Measurements from ENCODE around the gene RTP2. TPM values are rescaled to one million over a fixed set of nuclear protein-coding genes. Genes with fewer than 3 reads are reported as not detected.
"Not testable (repeated sequence)": the region's sequence is repeated elsewhere in the genome, so short reads cannot be mapped to it uniquely, and the experiment has no call there.

Gene RTP2
- polyA plus RNA-seq, 1 donor = not detected

- H3K36me3 ChIP-seq (ENCODE audit: control insufficient read depth, insufficient read depth, low read length) = no peaks in the 10 kb centered on the region
- H3K4me1 ChIP-seq (ENCODE audit: control insufficient read depth, insufficient read depth, low read length) = no peaks in the 10 kb centered on the region
- no peaks in the 10 kb centered on the region for H3K9me3 ChIP-seq (ENCODE audit: control insufficient read depth, low read depth, low read length)
- no peak for DNase-seq
- WGBS (ENCODE audit: insufficient coverage, low lambda C conversion rate) = 100% methylated on average over 1 of the region's 5 CpGs
- H3K27me3 ChIP-seq (ENCODE audit: control insufficient read depth, insufficient read depth, low read length) = no peaks in the 10 kb centered on the region
- H3K4me3 ChIP-seq (ENCODE audit: low read length) = no peak overlapping the region
- no peak overlapping the region for H3K27ac ChIP-seq (ENCODE audit: low read length)
Measured at GRCh38 chr3:187686621-187687273, 15.6 kb downstream of the RTP2 start.

GRCh38 chr3:187685948-187686347, 16.4 kb downstream of the RTP2 start:
- Histone ChIP-seq H3K4me3 (ENCODE audit: low read length) (no peak overlapping the region), H3K4me1 (ENCODE audit: control insufficient read depth, insufficient read depth, low read length) (no peaks in the 10 kb centered on the region), H3K27me3 (ENCODE audit: control insufficient read depth, insufficient read depth, low read length) (no peaks in the 10 kb centered on the region), H3K27ac (ENCODE audit: low read length) (no peak overlapping the region), H3K9me3 (ENCODE audit: control insufficient read depth, low read depth, low read length) (no peaks in the 10 kb centered on the region), H3K36me3 (ENCODE audit: control insufficient read depth, insufficient read depth, low read length) (no peaks in the 10 kb centered on the region)
- 100% methylated on average over 1 of the region's 7 CpGs for WGBS (ENCODE audit: insufficient coverage, low lambda C conversion rate)
- DNase-seq = no peak

DNA sequence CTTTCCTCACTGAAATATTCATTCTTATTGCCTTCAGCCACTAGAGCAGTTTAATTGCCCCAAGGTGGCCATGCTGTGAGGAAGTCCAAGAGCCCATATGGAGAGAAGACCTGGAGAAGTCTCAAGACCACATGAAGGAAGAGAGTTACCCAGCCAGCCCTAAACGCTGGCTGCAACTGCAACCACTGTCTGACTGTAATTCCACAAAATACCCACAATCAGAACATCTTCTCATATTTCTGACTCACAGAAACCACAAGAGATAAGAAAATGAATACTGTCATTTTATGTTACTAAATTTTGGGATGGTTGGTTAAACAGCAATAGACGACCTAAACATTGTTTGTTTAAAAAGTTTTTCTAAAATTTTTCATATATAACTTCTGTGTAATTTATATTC, 17.5 kb downstream of the RTP2 start:
- no peaks in the 10 kb centered on the region for H3K9me3 ChIP-seq (ENCODE audit: control insufficient read depth, low read depth, low read length)
- no peak overlapping the region for H3K27ac ChIP-seq (ENCODE audit: low read length)
- WGBS (ENCODE audit: insufficient coverage, low lambda C conversion rate) = 83% methylated on average over 1 of the region's 2 CpGs
- no peaks in the 10 kb centered on the region for H3K4me1 ChIP-seq (ENCODE audit: control insufficient read depth, insufficient read depth, low read length)
- H3K36me3 ChIP-seq (ENCODE audit: control insufficient read depth, insufficient read depth, low read length) = no peaks in the 10 kb centered on the region
- H3K4me3 ChIP-seq (ENCODE audit: low read length) = no peak overlapping the region
- no peak for DNase-seq
- H3K27me3 ChIP-seq (ENCODE audit: control insufficient read depth, insufficient read depth, low read length) = no peaks in the 10 kb centered on the region

- Histone ChIP-seq H3K9me3 (ENCODE audit: control insufficient read depth, low read depth, low read length) (no peaks in the 10 kb centered on the region), H3K4me1 (ENCODE audit: control insufficient read depth, insufficient read depth, low read length) (no peaks in the 10 kb centered on the region), H3K36me3 (ENCODE audit: control insufficient read depth, insufficient read depth, low read length) (no peaks in the 10 kb centered on the region), H3K27ac (ENCODE audit: low read length) (no peak overlapping the region), H3K4me3 (ENCODE audit: low read length) (no peak overlapping the region), H3K27me3 (ENCODE audit: control insufficient read depth, insufficient read depth, low read length) (no peaks in the 10 kb centered on the region)
- WGBS (ENCODE audit: insufficient coverage, low lambda C conversion rate) = no CpG with 5 or more reads among the region's 1 CpG
- DNase-seq = no peak
Measured at GRCh38 chr3:187684444-187684843, 17.9 kb downstream of the RTP2 start.

DNA sequence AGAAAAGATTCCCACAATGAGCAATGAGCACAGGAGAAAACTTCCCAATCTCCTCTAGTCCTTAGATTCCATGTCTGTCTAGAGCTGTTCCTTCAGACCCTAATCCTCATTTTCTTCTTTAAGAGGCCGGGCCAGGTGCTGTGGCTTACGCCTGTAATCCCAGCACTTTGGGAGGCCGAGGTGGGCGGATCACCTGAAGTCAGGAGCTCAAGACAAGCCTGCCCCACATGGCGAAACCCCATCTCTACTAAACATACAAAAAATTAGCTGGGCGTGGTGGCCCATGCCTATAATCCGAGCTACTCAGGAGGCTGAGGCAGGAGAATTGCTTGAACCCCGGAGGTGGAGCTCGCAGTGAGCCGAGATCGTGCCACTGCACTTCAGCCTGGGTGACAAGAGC, 20.6 kb downstream of the RTP2 start:
- H3K4me1 ChIP-seq (ENCODE audit: control insufficient read depth, insufficient read depth, low read length); H3K27ac ChIP-seq (ENCODE audit: low read length); H3K4me3 ChIP-seq (ENCODE audit: low read length); H3K9me3 ChIP-seq (ENCODE audit: control insufficient read depth, low read depth, low read length); DNase-seq; H3K36me3 ChIP-seq (ENCODE audit: control insufficient read depth, insufficient read depth, low read length); H3K27me3 ChIP-seq (ENCODE audit: control insufficient read depth, insufficient read depth, low read length): not testable (repeated sequence)
- no CpG with 5 or more reads among the region's 11 CpGs for WGBS (ENCODE audit: insufficient coverage, low lambda C conversion rate)

DNA sequence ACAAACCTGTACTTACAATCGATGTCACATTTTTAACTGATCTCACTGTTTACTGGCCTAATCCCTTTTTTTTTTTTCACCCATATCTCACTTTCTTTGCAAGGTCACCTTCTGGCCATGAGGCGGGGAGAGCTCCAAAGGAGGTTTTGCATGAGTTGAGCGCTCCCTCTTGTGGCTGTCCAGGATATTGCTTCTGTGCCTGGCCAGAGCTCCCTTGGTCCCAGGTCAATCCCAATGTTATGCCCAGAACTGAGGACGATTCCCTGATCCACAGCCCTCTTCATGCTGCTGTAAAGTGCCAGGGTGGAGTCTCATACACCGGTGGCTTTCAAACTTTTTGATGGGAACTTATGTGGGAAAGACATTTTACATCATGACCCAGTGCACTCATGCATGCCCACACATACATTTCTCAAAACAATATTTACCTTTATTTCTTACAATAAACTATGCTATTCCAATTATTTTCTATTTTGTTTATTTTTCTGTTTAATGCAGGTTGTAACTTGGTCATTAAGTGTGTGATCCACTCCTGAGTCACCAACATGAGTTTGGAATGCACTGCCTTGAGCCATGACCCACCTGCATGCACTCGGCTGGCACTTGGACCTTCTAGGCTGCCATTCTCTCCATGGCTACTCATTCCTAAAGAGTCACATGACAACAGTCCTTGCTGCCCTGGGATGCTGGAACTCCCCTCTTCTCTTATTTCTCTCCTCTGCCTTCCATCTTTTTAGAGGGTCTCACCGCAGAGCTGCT, 22.5 kb downstream of the RTP2 start:
- 0% methylated on average over 1 of the region's 7 CpGs for WGBS (ENCODE audit: insufficient coverage, low lambda C conversion rate)
- H3K27me3 ChIP-seq (ENCODE audit: control insufficient read depth, insufficient read depth, low read length) = no peaks in the 10 kb centered on the region
- no peaks in the 10 kb centered on the region for H3K36me3 ChIP-seq (ENCODE audit: control insufficient read depth, insufficient read depth, low read length)
- H3K9me3 ChIP-seq (ENCODE audit: control insufficient read depth, low read depth, low read length) = no peaks in the 10 kb centered on the region
- no peaks in the 10 kb centered on the region for H3K4me1 ChIP-seq (ENCODE audit: control insufficient read depth, insufficient read depth, low read length)
- H3K27ac ChIP-seq (ENCODE audit: low read length) = no peak overlapping the region
- peak; percentile 50 to 67 for DNase-seq
- H3K4me3 ChIP-seq (ENCODE audit: low read length) = no peak overlapping the region

- Histone ChIP-seq H3K36me3 (ENCODE audit: control insufficient read depth, insufficient read depth, low read length) (no peaks in the 10 kb centered on the region), H3K4me1 (ENCODE audit: control insufficient read depth, insufficient read depth, low read length) (no peaks in the 10 kb centered on the region), H3K4me3 (ENCODE audit: low read length) (no peak overlapping the region), H3K9me3 (ENCODE audit: control insufficient read depth, low read depth, low read length) (no peaks in the 10 kb centered on the region), H3K27ac (ENCODE audit: low read length) (no peak overlapping the region), H3K27me3 (ENCODE audit: control insufficient read depth, insufficient read depth, low read length) (no peaks in the 10 kb centered on the region)
- no CpG with 5 or more reads among the region's 5 CpGs for WGBS (ENCODE audit: insufficient coverage, low lambda C conversion rate)
- DNase-seq = peak; percentile 26 to 28
Measured at GRCh38 chr3:187678726-187679268, 23.6 kb downstream of the RTP2 start.

- Histone ChIP-seq H3K27me3 (ENCODE audit: control insufficient read depth, insufficient read depth, low read length) (peaks cover 3% of the 10 kb centered on the region), H3K4me1 (ENCODE audit: control insufficient read depth, insufficient read depth, low read length) (no peaks in the 10 kb centered on the region), H3K9me3 (ENCODE audit: control insufficient read depth, low read depth, low read length) (no peaks in the 10 kb centered on the region), H3K36me3 (ENCODE audit: control insufficient read depth, insufficient read depth, low read length) (no peaks in the 10 kb centered on the region), H3K4me3 (ENCODE audit: low read length) (no peak overlapping the region), H3K27ac (ENCODE audit: low read length) (no peak overlapping the region)
- WGBS (ENCODE audit: insufficient coverage, low lambda C conversion rate) = 13% methylated on average over 1 of the region's 1 CpG
- DNase-seq = no peak
Measured at GRCh38 chr3:187677604-187678003, 24.8 kb downstream of the RTP2 start.

DNA sequence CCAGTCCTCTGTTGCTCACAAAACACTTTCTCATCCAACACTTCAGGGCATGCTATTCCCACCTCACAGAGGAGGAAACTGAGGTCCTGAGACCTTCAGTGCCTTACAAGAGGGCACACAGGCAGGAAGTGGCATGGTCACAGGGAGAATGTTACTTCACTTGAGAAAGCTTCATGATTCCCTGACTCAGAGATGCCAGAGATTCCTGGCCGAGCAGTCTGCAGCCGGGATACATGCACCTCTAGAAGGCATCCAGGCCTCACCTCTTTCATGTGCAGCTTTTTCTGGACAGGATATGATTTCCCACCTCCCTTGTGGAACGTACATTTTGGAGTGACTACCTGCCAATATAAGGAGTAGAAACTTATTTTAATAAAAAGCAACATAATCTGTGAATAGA, 29.3 kb downstream of the RTP2 start:
- H3K27me3 ChIP-seq (ENCODE audit: control insufficient read depth, insufficient read depth, low read length) = peaks cover 30% of the 10 kb centered on the region
- H3K4me1 ChIP-seq (ENCODE audit: control insufficient read depth, insufficient read depth, low read length) = no peaks in the 10 kb centered on the region
- DNase-seq = no peak
- 80% methylated on average over 1 of the region's 3 CpGs for WGBS (ENCODE audit: insufficient coverage, low lambda C conversion rate)
- no peak overlapping the region for H3K27ac ChIP-seq (ENCODE audit: low read length)
- H3K4me3 ChIP-seq (ENCODE audit: low read length) = no peak overlapping the region
- no peaks in the 10 kb centered on the region for H3K9me3 ChIP-seq (ENCODE audit: control insufficient read depth, low read depth, low read length)
- no peaks in the 10 kb centered on the region for H3K36me3 ChIP-seq (ENCODE audit: control insufficient read depth, insufficient read depth, low read length)

DNA sequence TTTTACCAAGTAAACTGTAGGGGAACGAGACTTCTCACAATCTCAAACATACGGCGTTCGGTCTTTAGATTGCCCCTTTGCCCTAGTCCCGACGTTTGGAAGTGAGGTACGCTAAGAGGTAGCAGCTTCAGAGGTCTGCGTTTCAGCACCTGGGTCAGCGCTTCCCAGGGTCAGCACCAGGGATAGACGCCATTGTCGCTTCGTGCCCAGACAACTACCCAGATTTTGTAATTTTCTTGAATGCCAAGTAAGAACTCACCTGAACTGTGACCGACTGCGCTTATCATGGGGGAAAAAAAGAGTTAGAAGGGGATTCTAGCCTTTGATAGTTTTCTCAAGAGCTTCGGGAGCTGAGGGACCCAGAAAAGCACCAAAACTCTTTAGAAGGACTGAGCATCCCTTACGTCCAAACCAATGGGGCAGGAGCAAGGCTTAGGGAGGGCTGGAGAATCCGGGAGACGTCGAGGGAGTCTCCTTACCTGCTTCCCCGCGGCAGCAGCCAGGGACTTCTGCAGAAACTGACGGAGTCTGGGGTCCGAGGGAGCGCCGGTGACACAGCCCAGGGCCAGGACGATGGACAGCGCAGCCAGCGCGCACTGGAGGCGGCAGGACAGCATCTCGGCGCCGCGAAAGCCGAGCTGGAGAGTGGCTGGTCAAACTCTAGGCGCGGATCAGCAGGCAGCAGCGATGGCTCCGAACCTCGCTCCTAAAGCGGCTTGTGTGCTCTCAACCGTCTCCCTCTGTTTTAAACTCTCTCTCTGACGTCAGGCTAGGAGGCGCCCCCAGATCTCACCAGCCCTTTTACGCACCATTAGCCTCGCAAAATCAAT, 32.5 kb downstream of the RTP2 start, which contains the start of gene SST:
SST (minus strand) TSS at position 720 of the 830 bp plus-strand sequence; CDS start at position 617, 103 bp downstream.
- Histone ChIP-seq H3K4me3 (ENCODE audit: low read length) (no peak within 1 kb of the TSS), H3K27me3 (ENCODE audit: control insufficient read depth, insufficient read depth, low read length) (peaks cover 30% of the 10 kb centered on the region), H3K36me3 (ENCODE audit: control insufficient read depth, insufficient read depth, low read length) (no peaks in the 10 kb centered on the region), H3K9me3 (ENCODE audit: control insufficient read depth, low read depth, low read length) (no peaks in the 10 kb centered on the region), H3K27ac (ENCODE audit: low read length) (no peak within 1 kb of the TSS), H3K4me1 (ENCODE audit: control insufficient read depth, insufficient read depth, low read length) (no peaks in the 10 kb centered on the region)
- 60% methylated on average over 1 of the region's 46 CpGs for WGBS (ENCODE audit: insufficient coverage, low lambda C conversion rate)
- DNase-seq = peak; percentile 13 to 60
